Stimulated activated CD4-positive, alpha-beta T cell treated with anti-CD3 and anti-CD28 coated beads, Interleukin-15, amount 100 ng/mL, for 1 hour (primary cell): ENCODE measurements around the gene C2orf80.
"Not testable (repeated sequence)": the region's sequence is repeated elsewhere in the genome, so short reads cannot be mapped to it uniquely, and the experiment has no call there.

Source experiments
- DNase-seq, 2 donors: peaks; one replicate each; pipeline ENCODE4 v3.0.0-alpha.2; 2020; ENCODE audit warnings: low read depth in 1 of 2, low spot score in 1 of 2

The C2orf80 gene

DNA sequence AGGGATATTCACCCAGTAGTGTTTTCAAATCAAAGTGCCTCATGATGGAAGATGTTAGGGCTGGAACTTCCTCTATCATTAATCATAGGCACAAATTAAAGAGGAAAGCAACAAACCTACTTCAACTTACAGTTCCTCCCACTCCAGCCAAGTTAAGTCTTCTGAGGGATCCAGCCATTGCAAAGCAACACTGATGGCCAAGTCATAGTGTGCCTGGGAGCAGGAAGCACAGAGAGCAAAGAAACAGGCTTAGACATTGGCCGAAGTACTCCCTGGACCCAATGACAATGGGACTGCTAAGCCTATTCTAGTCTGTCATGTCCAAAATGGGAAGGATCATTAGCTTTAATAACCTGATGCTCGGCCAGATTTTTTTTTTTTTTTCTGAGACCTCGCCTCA lies 7.0 kb downstream of the C2orf80 start:
- no peak for DNase-seq

DNA sequence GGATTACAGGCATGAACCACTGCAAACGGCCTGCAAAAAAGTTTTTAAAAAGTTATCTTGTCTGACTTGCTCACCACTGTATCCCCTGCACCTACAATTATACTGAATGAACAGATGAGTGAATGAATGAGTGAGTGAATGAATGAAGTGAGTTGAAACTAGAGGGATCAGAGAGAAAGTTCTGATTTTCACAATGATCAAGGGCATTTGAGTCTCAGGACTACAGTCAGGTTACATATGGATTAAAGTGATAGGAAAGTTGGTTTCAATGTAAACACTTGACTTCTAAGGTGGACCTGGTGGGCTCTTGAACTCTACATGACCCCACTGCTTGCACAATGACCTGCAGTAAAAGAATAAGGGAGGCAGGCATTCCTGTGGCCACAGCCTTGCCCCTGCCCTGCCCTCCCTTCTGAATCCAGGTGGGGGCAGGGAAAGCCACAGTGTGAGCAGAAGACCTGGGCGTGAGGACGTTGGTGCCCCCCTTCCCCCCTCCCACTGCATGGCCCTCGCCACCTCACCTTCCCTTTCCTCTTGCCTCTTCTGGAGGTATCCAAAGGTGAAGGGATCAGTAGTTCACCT lies 10.7 kb downstream of the C2orf80 start:
- DNase-seq, result no peak

DNA sequence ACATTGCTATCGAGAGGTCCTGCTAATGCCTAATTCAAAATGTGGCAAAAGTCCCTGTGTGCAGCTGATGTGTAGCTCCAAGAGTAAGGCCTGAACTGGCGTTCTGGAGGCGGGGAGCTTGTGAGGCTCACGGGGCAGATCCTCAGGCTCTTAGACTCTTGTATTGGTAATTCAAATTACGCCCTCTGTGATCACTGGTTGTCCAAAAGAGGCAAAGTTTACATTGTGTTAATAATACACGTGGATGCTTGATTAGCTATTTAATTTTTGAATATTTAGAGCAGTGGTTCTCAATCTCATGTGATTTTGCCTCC lies 14.0 kb downstream of the C2orf80 start:
- DNase-seq, result no peak

DNA sequence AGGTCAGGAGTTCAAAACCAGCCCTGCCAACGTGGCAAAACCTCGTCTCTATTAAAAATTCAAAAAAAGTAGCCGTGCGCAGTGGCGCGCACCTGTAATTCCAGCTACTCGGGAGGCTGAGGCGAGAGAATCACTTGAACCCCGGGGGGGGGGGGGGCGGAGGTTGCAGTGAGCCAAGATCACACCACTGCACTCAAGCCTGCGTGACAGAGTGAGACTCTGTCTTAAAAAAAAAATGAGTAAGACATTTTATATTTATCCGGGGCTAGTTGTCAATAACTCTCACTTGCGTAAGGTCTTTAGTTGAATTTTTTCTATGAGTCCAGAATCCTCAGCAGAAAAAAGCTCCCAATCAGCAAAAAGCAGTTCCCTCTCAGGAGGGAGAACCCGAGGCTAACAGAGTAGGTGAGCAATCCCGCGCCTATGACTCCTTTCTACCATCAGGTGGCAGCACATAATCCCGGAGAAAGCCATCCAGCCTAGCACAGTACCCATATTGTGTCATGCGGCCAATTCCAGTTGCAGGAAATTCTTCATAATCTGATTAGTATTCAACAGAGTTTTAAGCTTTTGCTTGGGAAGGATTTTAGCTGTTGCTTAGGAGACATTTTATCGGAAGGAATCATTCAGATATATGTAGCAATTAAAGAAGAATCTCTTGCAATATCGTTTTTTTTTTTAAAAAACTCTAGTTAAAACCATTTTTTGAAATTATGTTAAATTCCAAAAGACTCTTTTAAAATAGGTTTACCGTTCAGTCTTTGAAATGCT lies 14.6 kb downstream of the C2orf80 start:
- peak; percentile 11 to 14 for DNase-seq

DNA sequence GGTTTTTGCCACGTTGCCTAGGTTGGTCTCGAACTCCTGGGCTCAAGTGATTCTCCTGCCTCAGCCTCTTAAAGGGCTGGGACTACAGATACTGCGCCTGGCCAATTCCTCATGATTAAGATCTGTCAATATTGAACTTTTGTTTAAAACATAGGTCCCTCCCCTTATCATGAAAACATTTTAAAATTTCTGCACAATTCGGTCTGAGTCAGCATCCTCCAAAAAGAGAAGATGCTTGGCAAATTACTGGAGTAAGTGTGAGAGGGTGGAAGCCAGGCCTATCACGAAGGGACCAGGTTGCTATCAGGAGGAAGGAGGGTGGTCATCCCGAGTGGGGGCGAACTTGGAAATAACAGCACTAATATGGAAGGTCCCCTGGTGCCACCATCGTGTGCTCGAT lies 15.7 kb downstream of the C2orf80 start:
- DNase-seq, result no peak

DNA sequence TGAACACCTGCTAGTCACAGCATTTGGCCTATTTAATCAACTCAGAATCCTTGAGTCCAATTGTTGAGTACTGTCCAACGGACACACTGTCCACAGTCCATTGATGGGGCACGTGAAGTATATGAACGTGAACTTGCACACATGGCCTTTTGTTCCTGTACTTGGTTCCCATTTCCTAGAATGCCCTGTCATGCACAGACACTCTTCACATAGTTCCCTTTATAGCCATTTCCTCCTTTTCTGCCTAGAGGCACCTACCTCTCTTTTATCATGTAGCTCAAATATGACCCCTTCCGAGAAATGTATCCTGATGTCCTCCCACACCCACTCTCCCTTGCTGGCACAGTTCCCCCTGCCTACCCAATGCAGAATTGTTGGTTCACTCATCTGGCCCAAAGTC lies 17.7 kb downstream of the C2orf80 start:
- DNase-seq, result no peak

DNA sequence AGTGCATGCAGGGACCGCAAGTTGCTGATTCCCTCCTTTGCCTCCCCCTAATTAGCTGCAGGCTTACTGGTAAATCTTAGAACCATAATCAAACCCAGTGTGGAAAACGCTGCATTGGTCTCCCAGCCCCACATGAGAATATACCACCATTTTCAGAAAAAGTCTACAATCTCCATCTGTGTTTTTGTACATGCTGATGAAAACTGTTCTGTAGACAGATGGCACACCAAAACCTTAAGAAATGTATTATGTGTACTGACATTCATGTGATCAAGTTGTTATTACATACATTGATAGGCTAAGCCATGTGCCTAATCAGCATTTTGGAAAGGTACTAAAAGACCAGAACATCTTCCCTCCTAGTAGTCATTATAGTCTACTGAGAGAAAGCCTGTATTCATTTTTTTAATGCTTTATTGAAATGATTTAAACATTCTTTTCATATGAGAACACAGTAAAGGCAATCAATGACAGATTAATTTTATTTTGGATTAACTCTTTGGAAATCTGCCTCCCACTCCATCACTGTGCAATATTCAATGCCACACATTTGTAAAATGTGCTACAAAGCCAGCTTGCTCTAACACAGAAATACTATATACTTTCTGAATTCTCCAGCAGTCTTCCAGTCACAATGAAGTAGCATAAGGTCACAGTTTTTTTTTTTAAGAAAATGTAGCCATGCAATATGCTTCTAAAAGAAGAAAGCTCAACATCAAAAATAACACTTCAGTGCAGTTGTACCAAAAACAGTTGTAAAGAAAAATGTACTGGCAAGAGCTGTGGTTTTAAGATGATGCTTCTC lies 24.7 kb downstream of the C2orf80 start:
- no peak for DNase-seq

DNA sequence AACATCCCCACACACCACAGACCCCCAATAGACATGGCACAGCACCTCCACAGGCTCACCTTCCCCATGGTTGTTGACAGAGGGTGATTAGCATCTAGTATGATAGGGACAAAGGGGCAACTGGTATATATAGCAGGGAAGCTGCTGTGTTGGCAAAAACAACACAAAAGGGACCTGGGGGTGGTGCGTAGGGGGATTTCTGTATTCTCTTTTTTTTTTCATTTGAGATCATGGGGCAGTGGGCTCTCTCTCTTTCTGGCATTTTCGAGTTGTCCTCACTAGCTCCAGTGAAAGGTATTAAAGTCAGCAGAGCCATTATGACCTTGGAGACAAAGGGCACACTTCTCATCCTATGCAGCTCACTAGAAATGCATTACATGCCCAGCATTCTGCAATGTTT lies 26.3 kb downstream of the C2orf80 start, which contains the start of gene CRYGA:
CRYGA (minus strand) TSS at position 101 of the 400 bp plus-strand sequence; CDS start at position 68, 33 bp downstream.
- DNase-seq, result no peak

DNA sequence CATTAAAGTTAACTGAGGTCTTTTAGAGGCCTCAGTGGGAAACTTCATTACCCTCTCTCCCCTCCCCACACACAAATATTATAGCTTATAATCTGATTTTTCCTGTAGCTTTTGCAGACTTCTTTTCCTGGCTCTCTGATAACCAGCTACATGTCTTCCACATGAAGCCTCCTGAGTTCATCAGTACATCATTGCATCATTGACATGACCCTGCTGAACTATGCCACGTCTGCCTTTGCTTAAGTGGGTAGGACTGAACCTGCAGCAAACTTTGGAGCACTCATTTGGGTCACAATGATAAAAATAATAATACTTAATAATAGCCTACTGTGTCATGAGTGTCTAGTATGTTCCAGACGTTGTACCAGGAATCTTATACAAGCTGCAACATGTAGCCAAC lies 33.4 kb downstream of the C2orf80 start:
- DNase-seq, result no peak

DNA sequence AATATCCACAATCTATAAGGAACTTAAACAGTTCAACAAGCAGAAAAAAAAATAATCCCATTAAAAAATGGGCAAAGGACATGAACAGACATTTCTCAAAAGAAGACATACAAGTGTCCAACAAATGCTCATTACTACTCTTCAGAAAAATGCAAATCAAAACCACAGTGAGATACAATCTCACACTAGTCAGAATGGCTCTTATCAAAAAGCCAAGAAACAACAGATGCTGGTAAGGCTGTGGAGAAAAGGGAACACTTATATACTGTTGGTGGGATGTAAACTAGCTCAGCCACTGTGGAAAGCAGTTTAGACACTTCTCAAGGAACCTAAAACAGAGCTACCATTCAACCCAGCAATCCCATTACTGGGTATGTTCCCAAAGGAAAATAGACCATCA lies 36.7 kb downstream of the C2orf80 start:
- DNase-seq, result no peak

DNA sequence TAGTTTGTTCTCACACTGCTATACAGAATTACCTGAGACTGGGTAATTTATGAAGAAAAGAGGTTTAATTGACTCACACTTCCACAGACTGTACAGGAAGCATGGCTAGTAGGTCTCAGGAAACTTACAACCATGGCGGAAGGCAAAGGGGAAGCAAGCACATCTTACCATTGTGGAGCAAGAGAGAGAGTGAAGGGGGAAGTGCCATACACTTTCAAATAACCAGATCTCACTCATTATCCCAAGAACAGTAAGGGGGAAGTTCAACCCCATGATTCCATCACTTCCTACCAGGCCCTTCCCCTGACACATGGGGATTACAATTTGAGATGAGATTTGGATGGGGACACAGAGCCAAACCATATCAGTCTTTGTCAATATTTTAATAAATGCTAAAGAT lies 38.9 kb downstream of the C2orf80 start:
- no peak for DNase-seq

DNA sequence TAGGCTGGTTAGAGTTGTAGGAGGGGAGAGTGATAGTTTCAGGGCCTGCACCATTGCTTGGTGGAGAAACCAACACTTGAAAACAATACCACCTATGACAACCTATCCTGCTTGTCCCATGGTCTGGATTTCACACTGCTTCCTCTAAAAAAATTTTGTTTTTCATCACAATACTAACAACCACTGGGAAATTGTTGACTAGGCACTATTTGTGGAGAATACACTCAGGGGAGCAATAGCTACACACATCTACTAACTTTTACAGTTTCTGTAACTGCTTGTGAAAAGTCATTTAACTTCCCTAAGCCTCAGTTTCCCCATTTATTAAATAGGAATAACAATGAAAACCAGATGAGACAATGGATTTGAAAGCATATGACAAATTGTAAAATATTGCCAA lies 39.7 kb downstream of the C2orf80 start:
- no peak for DNase-seq

DNA sequence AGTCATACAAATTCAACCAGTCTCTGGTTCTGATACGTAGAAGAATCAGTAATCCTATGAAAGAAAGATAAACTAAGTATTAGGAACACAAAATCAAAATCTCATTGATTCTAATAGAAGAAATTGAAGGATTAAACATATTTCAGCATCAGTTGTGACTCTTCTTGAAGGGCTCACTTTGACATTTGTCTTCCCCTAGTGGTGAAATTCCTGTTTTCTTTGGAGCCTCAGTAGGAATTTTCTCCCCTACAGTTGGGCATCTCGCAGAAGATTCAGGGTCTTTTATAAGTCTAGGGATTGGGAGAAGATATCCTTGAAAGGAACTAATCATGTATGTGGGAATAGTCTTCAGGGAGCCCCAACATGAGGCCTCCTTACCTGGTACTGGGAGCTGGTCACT lies 41.0 kb downstream of the C2orf80 start:
- DNase-seq, result no peak

DNA sequence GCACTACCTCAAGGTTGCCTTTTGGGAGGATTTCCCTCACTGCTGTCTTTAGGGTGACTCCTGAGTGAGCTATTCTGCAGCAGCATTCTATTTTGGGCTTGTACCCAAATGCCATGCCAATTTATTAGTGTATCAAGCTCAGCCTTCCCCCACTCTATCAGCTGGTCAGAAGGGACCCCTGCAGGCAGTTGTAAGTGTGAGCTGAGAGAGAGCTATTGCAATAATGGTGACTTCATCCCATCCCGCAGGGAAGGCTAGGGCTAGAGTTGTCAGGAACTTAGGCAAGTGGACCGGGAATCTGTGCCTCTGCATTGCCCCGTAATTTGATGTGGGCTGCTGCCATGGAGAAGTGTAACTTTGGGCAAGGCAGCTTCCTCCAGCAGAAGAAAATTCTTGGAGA lies 42.1 kb downstream of the C2orf80 start:
- DNase-seq, result no peak

DNA sequence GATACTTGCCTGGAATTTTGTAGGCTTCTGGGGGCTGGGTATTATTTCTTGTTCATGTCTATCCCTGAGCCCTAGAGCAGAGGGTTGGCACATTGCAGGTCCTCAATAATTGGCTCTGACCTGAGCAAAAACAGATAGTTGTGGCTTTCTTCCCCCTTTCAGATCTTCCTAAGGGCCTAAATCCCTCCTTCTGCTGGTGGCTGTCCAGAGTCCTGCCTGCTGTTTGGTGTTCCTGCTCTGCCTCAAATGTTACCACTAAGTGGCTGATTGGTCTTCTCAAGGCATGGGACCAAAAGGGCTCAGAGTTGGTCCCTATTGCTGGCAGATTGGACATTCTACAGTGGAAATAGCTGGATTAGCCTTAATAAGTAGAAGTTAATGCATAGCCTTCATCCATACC lies 42.8 kb downstream of the C2orf80 start:
- DNase-seq, result no peak

DNA sequence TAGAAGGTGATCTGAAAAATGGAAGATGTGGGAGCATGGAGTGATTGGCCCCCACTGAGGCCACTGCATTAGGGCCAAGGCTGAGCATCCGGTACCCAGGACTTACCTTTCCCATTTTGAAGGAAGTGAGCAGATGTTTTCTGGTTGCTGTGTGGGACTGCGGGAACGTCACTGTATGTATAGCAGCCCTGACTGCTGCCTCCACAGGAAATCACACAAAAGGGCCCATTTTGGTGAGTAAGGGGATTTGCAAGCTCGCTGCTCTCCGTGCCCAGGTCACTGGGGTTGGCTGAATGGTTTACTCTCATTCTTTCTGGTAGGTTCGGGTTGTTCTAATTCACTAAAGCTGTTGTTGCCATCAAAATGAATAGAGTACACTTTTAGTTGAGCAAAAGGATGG lies 43.8 kb downstream of the C2orf80 start, which contains the start of gene CRYGB:
CRYGB (minus strand) TSS at position 153 of the 400 bp plus-strand sequence; CDS start at position 115, 38 bp downstream.
- no peak for DNase-seq

DNA sequence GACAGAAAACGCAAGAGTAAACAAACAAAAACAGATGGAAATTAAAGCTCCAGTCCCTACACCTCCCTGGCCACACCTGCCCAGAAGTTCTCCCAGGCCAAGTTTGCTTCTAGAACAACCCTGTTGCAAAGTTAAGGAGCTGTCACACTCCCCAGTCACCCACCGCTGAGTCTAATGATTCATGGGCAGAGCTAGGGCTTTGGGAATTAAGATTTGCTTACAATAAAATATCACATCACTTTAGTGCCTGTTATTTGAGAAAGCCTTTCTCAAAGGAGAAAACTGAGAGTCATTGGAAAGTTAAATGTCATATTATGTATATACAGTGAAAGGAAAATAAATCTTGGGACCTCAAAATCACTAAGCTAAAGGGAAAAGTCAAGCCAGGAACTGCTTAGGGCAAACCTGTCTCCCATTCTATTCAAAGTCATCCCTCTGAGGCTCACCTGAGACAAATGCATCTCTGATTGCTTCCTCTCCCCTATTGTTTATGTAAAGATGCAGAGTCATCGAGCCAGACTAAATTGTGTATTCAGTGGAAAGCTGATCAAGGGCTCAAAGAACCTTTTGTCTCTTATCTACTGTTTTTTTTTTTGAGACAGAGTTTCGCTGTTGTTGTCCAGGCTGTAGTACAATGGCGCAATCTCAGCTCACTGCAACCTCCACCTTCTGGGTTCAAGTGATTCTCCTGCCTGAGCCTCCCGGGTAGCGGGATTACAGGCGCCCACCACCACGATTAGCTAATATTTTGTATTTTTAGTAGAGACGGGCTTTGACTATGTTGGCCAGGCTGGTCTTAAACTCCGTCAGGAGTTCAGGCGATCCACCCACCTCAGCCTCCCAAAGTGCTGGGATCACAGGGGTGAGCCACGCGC lies 46.7 kb downstream of the C2orf80 start:
- no peak for DNase-seq

DNA sequence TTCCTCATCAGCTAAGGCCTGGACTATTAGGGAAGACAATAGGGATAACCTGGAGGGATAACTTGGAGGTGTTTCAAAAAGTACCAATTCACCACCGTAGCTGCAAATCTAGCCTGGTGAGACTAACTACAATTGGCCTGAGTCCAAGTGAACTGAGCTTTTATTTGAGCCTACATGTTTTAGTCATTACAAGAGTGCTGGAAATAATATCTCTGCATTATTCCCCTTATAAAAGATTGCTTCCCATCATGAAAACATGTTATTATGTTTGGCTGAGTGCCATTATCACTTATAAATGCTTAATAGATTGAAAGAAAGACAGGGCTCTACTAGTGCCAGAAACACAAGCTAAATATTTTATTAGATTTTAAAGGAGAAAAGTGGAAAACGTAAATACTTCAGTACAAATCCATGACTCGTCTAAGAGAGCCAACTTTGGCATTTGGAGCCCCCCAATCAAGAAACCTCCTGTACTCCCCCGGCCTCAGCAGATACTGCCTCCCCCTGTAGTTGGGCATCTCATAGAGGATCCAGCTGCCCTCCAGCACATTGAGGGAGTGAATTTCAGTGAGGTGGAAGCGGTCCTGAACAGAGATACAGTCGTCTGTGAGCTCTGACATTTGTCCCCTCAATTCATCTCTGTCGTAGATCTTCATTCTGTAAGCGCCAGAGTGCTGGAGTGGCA lies 47.4 kb downstream of the C2orf80 start:
- DNase-seq, result no peak

DNA sequence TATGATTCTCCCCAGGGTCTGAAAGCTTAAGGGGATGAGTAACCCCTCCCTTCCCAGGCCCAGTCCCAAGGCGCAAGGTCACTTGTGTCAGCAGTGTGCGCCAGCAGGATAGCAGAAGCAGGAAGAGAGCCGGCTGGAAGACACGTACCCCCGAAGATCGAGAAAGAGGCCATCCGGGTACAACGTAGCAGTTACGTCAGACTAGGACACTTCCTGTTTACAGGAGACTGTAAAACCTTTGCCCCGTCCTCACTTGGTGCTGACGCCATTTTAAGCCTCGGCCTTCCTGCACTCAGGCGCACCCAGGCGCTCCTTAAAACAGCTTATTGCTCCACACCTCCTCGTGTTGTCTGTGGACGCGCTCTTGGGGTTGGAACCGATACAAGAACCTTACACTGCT lies 50.4 kb downstream of the C2orf80 start:
- no peak for DNase-seq

DNA sequence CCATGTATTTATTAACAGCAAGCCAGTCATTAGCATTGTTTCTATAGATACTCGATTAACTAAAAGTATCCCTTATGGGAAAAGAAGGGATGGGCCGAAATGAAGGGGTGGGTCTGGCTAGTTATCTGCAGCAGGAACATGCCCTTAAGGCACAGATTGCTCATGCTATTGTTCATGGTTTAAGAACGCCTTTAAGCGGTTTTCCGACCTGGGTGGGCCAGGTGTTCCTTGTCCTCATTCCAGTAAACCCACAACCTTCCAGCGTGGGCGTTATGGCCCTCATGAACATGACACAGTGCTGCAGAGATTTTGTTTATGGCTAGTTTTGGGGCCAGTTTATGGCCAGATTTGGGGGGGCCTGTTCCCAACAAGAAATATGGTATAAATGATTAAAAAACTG lies 51.5 kb downstream of the C2orf80 start:
- DNase-seq, result not testable (repeated sequence)

DNA sequence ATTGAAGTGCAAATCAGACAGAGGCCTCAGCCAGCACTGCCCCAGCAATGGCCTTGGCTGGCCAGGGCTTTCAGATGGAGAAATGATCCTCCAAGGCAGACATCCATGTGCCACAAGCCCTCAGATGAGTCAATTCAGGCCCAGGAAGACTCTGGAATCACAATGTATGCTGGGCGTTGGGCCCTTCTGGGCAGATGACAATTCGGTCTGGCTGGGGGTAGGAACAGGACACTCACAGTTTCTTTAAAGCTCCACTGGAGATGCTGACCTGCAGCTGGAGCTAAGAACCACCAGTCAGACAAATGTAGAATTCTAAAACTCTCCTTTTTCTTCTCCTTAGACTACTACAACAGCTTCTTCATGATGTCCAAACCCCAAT lies 53.1 kb downstream of the C2orf80 start:
- no peak for DNase-seq
